HEK293 (cell line): ENCODE results near the gene RGS6.

Experiments used
- ZBTB21 ChIP-seq: fragments of 450-650 bp; formaldehyde crosslinking; IDR thresholded peaks from 2 replicates; pipeline ENCODE4 v1.5.1; 2017; ENCODE audit warnings: missing biosample characterization, missing genetic modification characterization
- ZNF10 ChIP-seq: fragments of 450-650 bp; formaldehyde crosslinking; IDR thresholded peaks from 2 replicates; pipeline ENCODE4 v1.5.1; 2017; ENCODE audit warnings: missing biosample characterization, missing genetic modification characterization
- ZNF121 ChIP-seq: fragments of 450-650 bp; formaldehyde crosslinking; IDR thresholded peaks from 2 replicates; pipeline ENCODE4 v1.5.1; 2016; ENCODE audit warnings: missing biosample characterization, missing genetic modification characterization
- ZNF639 ChIP-seq: fragments of 450-650 bp; formaldehyde crosslinking; IDR thresholded peaks from 2 replicates; pipeline ENCODE4 v1.5.1; 2016; ENCODE audit warnings: missing biosample characterization, missing genetic modification characterization
- TF ChIP-seq, protein P1 (sequence below): fragments of 450-650 bp; formaldehyde crosslinking; IDR thresholded peaks from 2 replicates; pipeline ENCODE4 v1.5.1; 2016; ENCODE audit warnings: missing biosample characterization, missing genetic modification characterization

- TF ChIP-seq, protein P1, sequence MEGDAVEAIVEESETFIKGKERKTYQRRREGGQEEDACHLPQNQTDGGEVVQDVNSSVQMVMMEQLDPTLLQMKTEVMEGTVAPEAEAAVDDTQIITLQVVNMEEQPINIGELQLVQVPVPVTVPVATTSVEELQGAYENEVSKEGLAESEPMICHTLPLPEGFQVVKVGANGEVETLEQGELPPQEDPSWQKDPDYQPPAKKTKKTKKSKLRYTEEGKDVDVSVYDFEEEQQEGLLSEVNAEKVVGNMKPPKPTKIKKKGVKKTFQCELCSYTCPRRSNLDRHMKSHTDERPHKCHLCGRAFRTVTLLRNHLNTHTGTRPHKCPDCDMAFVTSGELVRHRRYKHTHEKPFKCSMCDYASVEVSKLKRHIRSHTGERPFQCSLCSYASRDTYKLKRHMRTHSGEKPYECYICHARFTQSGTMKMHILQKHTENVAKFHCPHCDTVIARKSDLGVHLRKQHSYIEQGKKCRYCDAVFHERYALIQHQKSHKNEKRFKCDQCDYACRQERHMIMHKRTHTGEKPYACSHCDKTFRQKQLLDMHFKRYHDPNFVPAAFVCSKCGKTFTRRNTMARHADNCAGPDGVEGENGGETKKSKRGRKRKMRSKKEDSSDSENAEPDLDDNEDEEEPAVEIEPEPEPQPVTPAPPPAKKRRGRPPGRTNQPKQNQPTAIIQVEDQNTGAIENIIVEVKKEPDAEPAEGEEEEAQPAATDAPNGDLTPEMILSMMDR (tag by site-specific recombination), result no peak
- TF ChIP-seq ZNF10 (tag by site-specific recombination), result no peak
- no peak for TF ChIP-seq ZNF639 (tag by site-specific recombination)
- no peak for TF ChIP-seq ZNF121 (tag by site-specific recombination)
- TF ChIP-seq ZBTB21 (tag by site-specific recombination), result no peak
Measured at GRCh38 chr14:71942904-71943694, 10.9 kb downstream of the RGS6 start.
